ENCODE data around the gene KHDRBS2.

DNA sequence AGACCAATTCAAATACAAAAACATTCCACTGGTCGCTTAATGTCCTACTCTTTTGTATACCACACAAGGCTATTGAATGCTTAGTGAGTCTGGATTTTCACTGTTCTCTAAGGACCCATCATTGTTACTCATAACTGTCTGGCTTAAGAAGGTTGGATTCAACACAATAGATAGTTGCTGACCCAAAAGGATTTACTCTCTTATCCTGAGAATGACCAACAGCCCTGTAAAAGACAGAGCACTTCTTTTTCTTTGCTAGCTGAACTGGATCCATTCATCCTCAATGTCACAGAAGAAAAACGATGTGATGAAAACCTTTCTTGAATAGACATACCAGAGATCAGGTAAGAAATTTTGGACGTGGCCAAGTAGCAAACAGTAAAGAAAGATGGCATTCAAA is 645.6 kb downstream of the KHDRBS2 start:
- no peak for TF ChIP-seq HDAC2 (CRISPR knock-in tag; IDR thresholded peaks at IDR 0.05)
- no peak for TF ChIP-seq ARNTL (CRISPR knock-in tag; IDR thresholded peaks at IDR 0.05)
- TF ChIP-seq, protein P1, sequence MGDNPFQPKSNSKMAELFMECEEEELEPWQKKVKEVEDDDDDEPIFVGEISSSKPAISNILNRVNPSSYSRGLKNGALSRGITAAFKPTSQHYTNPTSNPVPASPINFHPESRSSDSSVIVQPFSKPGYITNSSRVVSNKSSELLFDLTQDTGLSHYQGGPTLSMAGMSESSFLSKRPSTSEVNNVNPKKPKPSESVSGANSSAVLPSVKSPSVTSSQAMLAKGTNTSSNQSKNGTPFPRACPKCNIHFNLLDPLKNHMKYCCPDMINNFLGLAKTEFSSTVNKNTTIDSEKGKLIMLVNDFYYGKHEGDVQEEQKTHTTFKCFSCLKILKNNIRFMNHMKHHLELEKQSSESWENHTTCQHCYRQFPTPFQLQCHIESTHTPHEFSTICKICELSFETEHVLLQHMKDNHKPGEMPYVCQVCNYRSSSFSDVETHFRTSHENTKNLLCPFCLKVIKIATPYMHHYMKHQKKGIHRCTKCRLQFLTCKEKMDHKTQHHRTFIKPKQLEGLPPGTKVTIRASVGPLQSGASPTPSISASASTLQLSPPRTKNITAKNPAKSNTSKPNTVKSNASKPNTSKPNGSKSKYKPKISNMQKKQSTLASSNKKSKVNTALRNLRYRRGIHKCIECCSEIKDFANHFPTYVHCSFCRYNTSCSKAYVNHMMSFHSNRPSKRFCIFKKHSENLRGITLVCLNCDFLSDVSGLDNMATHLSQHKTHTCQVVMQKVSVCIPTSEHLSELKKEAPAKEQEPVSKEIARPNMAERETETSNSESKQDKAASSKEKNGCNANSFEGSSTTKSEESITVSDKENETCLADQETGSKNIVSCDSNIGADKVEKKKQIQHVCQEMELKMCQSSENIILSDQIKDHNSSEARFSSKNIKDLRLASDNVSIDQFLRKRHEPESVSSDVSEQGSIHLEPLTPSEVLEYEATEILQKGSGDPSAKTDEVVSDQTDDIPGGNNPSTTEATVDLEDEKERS (CRISPR knock-in tag; IDR thresholded peaks at IDR 0.05) = no peak
- TF ChIP-seq CEBPG (CRISPR knock-in tag; IDR thresholded peaks at IDR 0.05) = no peak
- TF ChIP-seq KLF6 (CRISPR knock-in tag; IDR thresholded peaks at IDR 0.05) = no peak
- TF ChIP-seq ZBTB8A (CRISPR knock-in tag; IDR thresholded peaks at IDR 0.05; ENCODE audit: borderline replicate concordance, low read depth) = no peak
- no peak for TF ChIP-seq ZNF644 (CRISPR knock-in tag; IDR thresholded peaks at IDR 0.05; ENCODE audit: low read depth)
- no peak for TF ChIP-seq ZEB1 (IDR thresholded peaks at IDR 0.05; ENCODE audit: insufficient replicate concordance, low read depth)
- TF ChIP-seq POLR2AphosphoS2 (IDR thresholded peaks at IDR 0.05; ENCODE audit: low read depth, low read length) = no peak
- no peak for TF ChIP-seq MED13 (CRISPR knock-in tag; IDR thresholded peaks at IDR 0.05)
- TF ChIP-seq, protein P2, sequence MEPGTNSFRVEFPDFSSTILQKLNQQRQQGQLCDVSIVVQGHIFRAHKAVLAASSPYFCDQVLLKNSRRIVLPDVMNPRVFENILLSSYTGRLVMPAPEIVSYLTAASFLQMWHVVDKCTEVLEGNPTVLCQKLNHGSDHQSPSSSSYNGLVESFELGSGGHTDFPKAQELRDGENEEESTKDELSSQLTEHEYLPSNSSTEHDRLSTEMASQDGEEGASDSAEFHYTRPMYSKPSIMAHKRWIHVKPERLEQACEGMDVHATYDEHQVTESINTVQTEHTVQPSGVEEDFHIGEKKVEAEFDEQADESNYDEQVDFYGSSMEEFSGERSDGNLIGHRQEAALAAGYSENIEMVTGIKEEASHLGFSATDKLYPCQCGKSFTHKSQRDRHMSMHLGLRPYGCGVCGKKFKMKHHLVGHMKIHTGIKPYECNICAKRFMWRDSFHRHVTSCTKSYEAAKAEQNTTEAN (CRISPR knock-in tag; conservative IDR thresholded peaks at IDR 0.05) = no peak
- no peak for TF ChIP-seq NFIC (IDR thresholded peaks at IDR 0.05; ENCODE audit: low read length)
- TF ChIP-seq, protein P3, sequence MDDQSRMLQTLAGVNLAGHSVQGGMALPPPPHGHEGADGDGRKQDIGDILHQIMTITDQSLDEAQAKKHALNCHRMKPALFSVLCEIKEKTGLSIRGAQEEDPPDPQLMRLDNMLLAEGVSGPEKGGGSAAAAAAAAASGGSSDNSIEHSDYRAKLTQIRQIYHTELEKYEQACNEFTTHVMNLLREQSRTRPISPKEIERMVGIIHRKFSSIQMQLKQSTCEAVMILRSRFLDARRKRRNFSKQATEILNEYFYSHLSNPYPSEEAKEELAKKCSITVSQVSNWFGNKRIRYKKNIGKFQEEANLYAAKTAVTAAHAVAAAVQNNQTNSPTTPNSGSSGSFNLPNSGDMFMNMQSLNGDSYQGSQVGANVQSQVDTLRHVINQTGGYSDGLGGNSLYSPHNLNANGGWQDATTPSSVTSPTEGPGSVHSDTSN (CRISPR knock-in tag; IDR thresholded peaks at IDR 0.05; ENCODE audit: borderline replicate concordance) = no peak

Measured in HepG2 (cell line).